GM23338 (cell line): ENCODE results near the gene REEP1.

Experiments used
- CREB1 ChIP-seq: fragments of 250-450 bp; sonication (Bioruptor Pico); IDR thresholded peaks from 2 replicates; pipeline ENCODE4 v1.5.0; 2020; ENCODE audit warnings: low read depth, mild to moderate bottlenecking, moderate library complexity
- ETS1 ChIP-seq: IDR thresholded peaks from 2 replicates; pipeline ENCODE4 v1.6.1; 2016; ENCODE audit warnings: antibody characterized with exemption
- EZH2 ChIP-seq: fragments of 200-600 bp; sonication (generic); IDR thresholded peaks from one replicate; pipeline ENCODE4 v1.8.0; 2017; ENCODE audit warnings: antibody characterized with exemption, mild to moderate bottlenecking, low read depth; ENCODE audit not compliant: unreplicated experiment
- EZH2phosphoT487 ChIP-seq: fragments of 200-600 bp; sonication (generic); IDR thresholded peaks from one replicate; pipeline ENCODE4 v1.8.1; 2018; ENCODE audit warnings: antibody characterized with exemption; ENCODE audit not compliant: unreplicated experiment
- JUNB ChIP-seq: IDR thresholded peaks from one replicate; pipeline ENCODE4 v1.6.1; 2016; ENCODE audit warnings: antibody characterized with exemption; ENCODE audit not compliant: unreplicated experiment
- POLR2AphosphoS5 ChIP-seq: IDR thresholded peaks from 2 replicates; pipeline ENCODE4 v1.6.1; 2016; ENCODE audit warnings: antibody characterized with exemption, low read depth
- TF ChIP-seq, protein P1 (sequence below), 2 experiments: fragments of 200-600 bp in 1 of 2; sonication (generic) in 1 of 2; conservative IDR thresholded peaks; 2 replicates each; pipeline versions ENCODE4 v1.5.1 to v1.6.1; 2016 to 2017; ENCODE audit warnings: antibody characterized with exemption in 2 of 2, low read depth in 2 of 2, mild to moderate bottlenecking in 2 of 2, moderate library complexity in 1 of 2
- TF ChIP-seq, protein P2 (sequence below): IDR thresholded peaks from one replicate; pipeline ENCODE4 v1.6.1; 2018; ENCODE audit warnings: antibody characterized with exemption; ENCODE audit not compliant: unreplicated experiment

DNA sequence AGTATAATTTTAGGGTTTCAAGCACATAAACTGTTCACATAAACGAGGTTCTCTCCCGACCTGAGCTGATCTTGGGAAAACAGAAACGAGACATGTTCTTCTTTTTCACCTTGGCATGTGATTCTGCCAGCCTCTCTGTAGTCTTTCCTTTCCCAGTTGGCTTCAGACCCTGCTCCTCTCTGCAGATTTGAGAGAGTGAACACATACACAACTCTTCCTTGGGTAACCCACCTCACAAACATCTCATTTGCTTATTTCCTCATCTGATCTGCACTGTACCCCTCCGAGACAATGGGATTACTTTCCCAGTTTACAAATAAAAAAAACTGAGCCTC lies 46.1 kb downstream of the REEP1 start:
- TF ChIP-seq, protein P1, sequence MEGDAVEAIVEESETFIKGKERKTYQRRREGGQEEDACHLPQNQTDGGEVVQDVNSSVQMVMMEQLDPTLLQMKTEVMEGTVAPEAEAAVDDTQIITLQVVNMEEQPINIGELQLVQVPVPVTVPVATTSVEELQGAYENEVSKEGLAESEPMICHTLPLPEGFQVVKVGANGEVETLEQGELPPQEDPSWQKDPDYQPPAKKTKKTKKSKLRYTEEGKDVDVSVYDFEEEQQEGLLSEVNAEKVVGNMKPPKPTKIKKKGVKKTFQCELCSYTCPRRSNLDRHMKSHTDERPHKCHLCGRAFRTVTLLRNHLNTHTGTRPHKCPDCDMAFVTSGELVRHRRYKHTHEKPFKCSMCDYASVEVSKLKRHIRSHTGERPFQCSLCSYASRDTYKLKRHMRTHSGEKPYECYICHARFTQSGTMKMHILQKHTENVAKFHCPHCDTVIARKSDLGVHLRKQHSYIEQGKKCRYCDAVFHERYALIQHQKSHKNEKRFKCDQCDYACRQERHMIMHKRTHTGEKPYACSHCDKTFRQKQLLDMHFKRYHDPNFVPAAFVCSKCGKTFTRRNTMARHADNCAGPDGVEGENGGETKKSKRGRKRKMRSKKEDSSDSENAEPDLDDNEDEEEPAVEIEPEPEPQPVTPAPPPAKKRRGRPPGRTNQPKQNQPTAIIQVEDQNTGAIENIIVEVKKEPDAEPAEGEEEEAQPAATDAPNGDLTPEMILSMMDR (conservative IDR thresholded peaks at IDR 0.05; ENCODE audit: low read depth in 2 of 2): no peak
- no peak for TF ChIP-seq POLR2AphosphoS5
- no peak for TF ChIP-seq EZH2
- TF ChIP-seq ETS1: no peak
- TF ChIP-seq EZH2phosphoT487: no peak
- no peak for TF ChIP-seq CREB1 (CRISPR knock-in tag)
- TF ChIP-seq, protein P2, sequence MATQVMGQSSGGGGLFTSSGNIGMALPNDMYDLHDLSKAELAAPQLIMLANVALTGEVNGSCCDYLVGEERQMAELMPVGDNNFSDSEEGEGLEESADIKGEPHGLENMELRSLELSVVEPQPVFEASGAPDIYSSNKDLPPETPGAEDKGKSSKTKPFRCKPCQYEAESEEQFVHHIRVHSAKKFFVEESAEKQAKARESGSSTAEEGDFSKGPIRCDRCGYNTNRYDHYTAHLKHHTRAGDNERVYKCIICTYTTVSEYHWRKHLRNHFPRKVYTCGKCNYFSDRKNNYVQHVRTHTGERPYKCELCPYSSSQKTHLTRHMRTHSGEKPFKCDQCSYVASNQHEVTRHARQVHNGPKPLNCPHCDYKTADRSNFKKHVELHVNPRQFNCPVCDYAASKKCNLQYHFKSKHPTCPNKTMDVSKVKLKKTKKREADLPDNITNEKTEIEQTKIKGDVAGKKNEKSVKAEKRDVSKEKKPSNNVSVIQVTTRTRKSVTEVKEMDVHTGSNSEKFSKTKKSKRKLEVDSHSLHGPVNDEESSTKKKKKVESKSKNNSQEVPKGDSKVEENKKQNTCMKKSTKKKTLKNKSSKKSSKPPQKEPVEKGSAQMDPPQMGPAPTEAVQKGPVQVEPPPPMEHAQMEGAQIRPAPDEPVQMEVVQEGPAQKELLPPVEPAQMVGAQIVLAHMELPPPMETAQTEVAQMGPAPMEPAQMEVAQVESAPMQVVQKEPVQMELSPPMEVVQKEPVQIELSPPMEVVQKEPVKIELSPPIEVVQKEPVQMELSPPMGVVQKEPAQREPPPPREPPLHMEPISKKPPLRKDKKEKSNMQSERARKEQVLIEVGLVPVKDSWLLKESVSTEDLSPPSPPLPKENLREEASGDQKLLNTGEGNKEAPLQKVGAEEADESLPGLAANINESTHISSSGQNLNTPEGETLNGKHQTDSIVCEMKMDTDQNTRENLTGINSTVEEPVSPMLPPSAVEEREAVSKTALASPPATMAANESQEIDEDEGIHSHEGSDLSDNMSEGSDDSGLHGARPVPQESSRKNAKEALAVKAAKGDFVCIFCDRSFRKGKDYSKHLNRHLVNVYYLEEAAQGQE: no peak
- TF ChIP-seq JUNB: no peak
